Naive B cell (primary cell): ENCODE results near the gene CELF5. TPM values are rescaled to one million over a fixed set of nuclear protein-coding genes. Genes with fewer than 3 reads are reported as not detected.
"Not testable (repeated sequence)": the region's sequence is repeated elsewhere in the genome, so short reads cannot be mapped to it uniquely, and the experiment has no call there.

Experiments
- ATAC-seq, 2 donors: fragments of 150-1000 bp; cut with Tn5 transposase; 2 replicates each; pipeline ENCODE4 v1.10.0; 2021; ENCODE audit warnings: low read depth in 2 of 2, mild to moderate bottlenecking in 2 of 2, moderate library complexity in 2 of 2
- DNase-seq: peaks from one replicate; pipeline ENCODE4 v3.0.0; 2022
- H3K27ac Mint-ChIP-seq, 6 donors: one replicate each; pipeline ENCODE4 v1.8.0; 2020 to 2022; ENCODE audit warnings: mild to moderate bottlenecking in 6 of 6, mixed read lengths in 6 of 6, moderate library complexity in 5 of 6, inconsistent platforms in 2 of 6
- H3K27me3 Mint-ChIP-seq, 3 donors: one replicate each; pipeline ENCODE4 v1.8.0; 2021 to 2022; ENCODE audit warnings: mixed read lengths in 3 of 3, mild to moderate bottlenecking in 1 of 3
- H3K36me3 Mint-ChIP-seq, 2 donors: one replicate each; pipeline ENCODE4 v1.8.0; 2020 to 2022; ENCODE audit warnings: mixed read lengths in 2 of 2, inconsistent platforms in 1 of 2, mild to moderate bottlenecking in 1 of 2
- H3K4me1 Mint-ChIP-seq, 3 donors: one replicate each; pipeline ENCODE4 v1.8.0; 2020 to 2022; ENCODE audit warnings: mixed read lengths in 3 of 3, inconsistent platforms in 1 of 3, mild to moderate bottlenecking in 1 of 3, moderate library complexity in 1 of 3
- H3K4me3 Mint-ChIP-seq, 8 donors: one replicate each; pipeline ENCODE4 v1.8.0; 2020 to 2022; ENCODE audit warnings: mild to moderate bottlenecking in 8 of 8, mixed read lengths in 8 of 8, moderate library complexity in 8 of 8, inconsistent platforms in 2 of 8
- H3K9me3 Mint-ChIP-seq, 7 donors: one replicate each; pipeline ENCODE4 v1.8.0; 2020 to 2022; ENCODE audit warnings: mixed read lengths in 7 of 7, mild to moderate bottlenecking in 5 of 7, inconsistent platforms in 2 of 7, moderate library complexity in 1 of 7
- polyA plus RNA-seq, 6 donors: library from polyadenylated mRNA; unstranded; fragments of 300-500 nt; fragmentation: Illumina TruSeq; gene quantifications; one replicate each; pipeline ENCODE4 v1.2.3, GENCODE V29; 2021; ENCODE audit warnings: low read depth in 6 of 6

CELF5 gene
- polyA plus RNA-seq, 6 donors from 2014 or later, result not detected

GRCh38 chr19:3324405-3324856 is 100.0 kb downstream of the CELF5 start:
- ATAC-seq, result peak; percentile 57 to 59
- H3K4me3 Mint-ChIP-seq, result peak overlapping the region in 1 of 8 donors; percentile 54

GRCh38 chr19:3325451-3325850 is 101.0 kb downstream of the CELF5 start:
- peaks cover 0 to 3% (median 0%) of the 10 kb centered on the region in 7 donors for H3K9me3 Mint-ChIP-seq
- peaks cover 4 to 34% (median 30%) of the 10 kb centered on the region in 3 donors for H3K27me3 Mint-ChIP-seq
- DNase-seq (no peak), ATAC-seq (no peak)
- H3K36me3 Mint-ChIP-seq, result no peaks in the 10 kb centered on the region
- no peak overlapping the region for H3K27ac Mint-ChIP-seq
- H3K4me1 Mint-ChIP-seq, result peaks cover 8 to 12% (median 10%) of the 10 kb centered on the region in 3 donors
- no peak overlapping the region for H3K4me3 Mint-ChIP-seq

More at GRCh38 chr19:3324405-3324856, 100.0 kb downstream of the CELF5 start:
- Mint-ChIP-seq H3K27me3 (peaks cover 4 to 42% (median 35%) of the 10 kb centered on the region in 3 donors), H3K9me3 (peaks cover 0 to 3% (median 0%) of the 10 kb centered on the region in 7 donors), H3K36me3 (no peaks in the 10 kb centered on the region), H3K27ac (peak overlapping the region in 2 of 6 donors; percentile 11 to 76), H3K4me1 (peaks cover 8 to 17% (median 10%) of the 10 kb centered on the region in 3 donors)
- peak; percentile 37 for DNase-seq

DNA sequence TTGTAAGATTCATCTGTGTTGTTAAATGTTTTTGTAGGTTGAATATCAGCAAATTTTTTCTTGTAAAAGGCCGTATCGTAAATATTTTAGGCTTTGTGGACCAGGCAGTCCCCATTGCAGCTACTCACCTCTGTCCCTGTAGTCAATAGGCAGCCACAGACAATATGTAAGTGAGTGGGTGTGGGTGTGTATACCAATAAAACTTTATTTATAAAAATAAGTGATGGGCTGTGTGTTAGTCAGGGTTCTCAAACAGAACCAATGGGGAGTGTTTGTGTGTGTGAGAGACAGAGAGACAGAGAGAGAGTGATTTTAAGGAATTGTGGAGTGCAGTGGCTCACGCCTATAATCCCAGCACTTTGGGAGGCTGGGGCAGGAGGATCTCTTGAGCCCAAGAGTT is 104.3 kb downstream of the CELF5 start:
- Mint-ChIP-seq H3K9me3 (peaks cover 0 to 2% (median 0%) of the 10 kb centered on the region in 7 donors), H3K36me3 (no peaks in the 10 kb centered on the region), H3K27ac (no peak overlapping the region), H3K4me1 (peaks cover 0 to 4% (median 0%) of the 10 kb centered on the region in 3 donors), H3K27me3 (peaks cover 4 to 8% (median 5%) of the 10 kb centered on the region in 3 donors), H3K4me3 (no peak overlapping the region)
- DNase-seq (no peak), ATAC-seq (no peak)

- H3K4me1 Mint-ChIP-seq, result peaks cover 0 to 8% (median 0%) of the 10 kb centered on the region in 3 donors
- no peak overlapping the region for H3K27ac Mint-ChIP-seq
- no peaks in the 10 kb centered on the region for H3K36me3 Mint-ChIP-seq
- peaks cover 0 to 8% (median 8%) of the 10 kb centered on the region in 3 donors for H3K27me3 Mint-ChIP-seq
- no peak for DNase-seq
- H3K4me3 Mint-ChIP-seq, result no peak overlapping the region
- no peaks in the 10 kb centered on the region for H3K9me3 Mint-ChIP-seq
- ATAC-seq, result no peak
These were observed 105.6 kb downstream of the CELF5 start for GRCh38 chr19:3330047-3330446.

DNA sequence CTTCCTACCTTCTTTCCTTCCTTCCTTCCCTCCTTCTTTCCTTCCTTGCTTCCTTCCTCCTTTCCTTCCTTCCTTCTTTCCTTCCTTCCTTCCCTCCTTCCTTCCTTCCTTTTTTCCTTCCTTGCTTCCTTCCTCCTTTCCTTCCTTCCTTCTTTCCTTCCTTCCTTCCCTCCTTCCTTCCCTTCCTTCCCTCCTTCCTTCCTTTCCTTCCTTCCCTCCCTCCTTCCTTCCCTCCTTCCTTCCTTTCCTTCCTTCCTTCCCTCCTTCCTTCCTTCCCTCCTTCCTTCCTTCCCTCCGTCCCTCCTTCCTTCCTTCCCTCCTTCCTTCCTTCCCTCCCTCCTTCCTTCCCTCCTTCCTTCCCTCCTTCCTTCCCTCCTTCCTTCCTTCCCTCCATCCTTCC is 107.8 kb downstream of the CELF5 start:
- DNase-seq, H3K4me1 Mint-ChIP-seq, H3K4me3 Mint-ChIP-seq, H3K27ac Mint-ChIP-seq, H3K9me3 Mint-ChIP-seq, H3K27me3 Mint-ChIP-seq, H3K36me3 Mint-ChIP-seq, ATAC-seq: not testable (repeated sequence)

GRCh38 chr19:3333020-3333583 is 108.6 kb downstream of the CELF5 start:
- ATAC-seq, result no peak
- Mint-ChIP-seq H3K4me1 (peaks cover 0 to 4% (median 0%) of the 10 kb centered on the region in 3 donors), H3K27ac (peak overlapping the region in 3 of 6 donors; percentile 65 to 86 (median 69)), H3K36me3 (no peaks in the 10 kb centered on the region), H3K27me3 (peaks cover 0 to 8% (median 6%) of the 10 kb centered on the region in 3 donors), H3K4me3 (peak overlapping the region in 1 of 8 donors; percentile 70), H3K9me3 (no peaks in the 10 kb centered on the region)
- DNase-seq, result no peak

DNA sequence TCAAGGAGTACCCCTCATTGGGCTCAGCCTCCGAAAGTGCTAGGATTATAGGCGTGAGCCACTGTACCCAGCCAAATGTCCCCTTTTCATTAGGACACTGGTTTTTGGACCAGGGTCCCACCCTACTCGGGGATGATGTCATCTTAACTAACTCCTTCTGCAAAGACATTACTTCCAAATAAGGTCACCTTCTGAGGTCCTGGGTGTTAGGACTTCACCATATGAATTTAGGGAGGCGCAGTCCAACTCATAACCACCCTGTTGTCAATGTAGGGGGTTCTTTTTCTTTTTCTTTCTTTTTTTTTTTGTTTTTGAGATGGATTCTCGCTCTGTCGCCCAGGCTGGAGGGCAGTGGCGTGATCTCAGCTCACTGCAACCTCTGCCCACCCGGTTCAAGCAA is 109.2 kb downstream of the CELF5 start:
- Mint-ChIP-seq H3K27me3 (peaks cover 0 to 8% (median 6%) of the 10 kb centered on the region in 3 donors), H3K9me3 (no peaks in the 10 kb centered on the region), H3K4me3 (no peak overlapping the region), H3K4me1 (peaks cover 2 to 6% (median 4%) of the 10 kb centered on the region in 3 donors), H3K36me3 (no peaks in the 10 kb centered on the region), H3K27ac (no peak overlapping the region)
- DNase-seq (no peak), ATAC-seq (no peak)

- H3K27ac Mint-ChIP-seq, result peak overlapping the region in 1 of 6 donors; percentile 40
- not testable (repeated sequence) for H3K9me3 Mint-ChIP-seq, H3K4me1 Mint-ChIP-seq, DNase-seq, H3K36me3 Mint-ChIP-seq, H3K27me3 Mint-ChIP-seq, ATAC-seq, H3K4me3 Mint-ChIP-seq
These were observed 110.4 kb downstream of the CELF5 start for GRCh38 chr19:3334749-3335430.

DNA sequence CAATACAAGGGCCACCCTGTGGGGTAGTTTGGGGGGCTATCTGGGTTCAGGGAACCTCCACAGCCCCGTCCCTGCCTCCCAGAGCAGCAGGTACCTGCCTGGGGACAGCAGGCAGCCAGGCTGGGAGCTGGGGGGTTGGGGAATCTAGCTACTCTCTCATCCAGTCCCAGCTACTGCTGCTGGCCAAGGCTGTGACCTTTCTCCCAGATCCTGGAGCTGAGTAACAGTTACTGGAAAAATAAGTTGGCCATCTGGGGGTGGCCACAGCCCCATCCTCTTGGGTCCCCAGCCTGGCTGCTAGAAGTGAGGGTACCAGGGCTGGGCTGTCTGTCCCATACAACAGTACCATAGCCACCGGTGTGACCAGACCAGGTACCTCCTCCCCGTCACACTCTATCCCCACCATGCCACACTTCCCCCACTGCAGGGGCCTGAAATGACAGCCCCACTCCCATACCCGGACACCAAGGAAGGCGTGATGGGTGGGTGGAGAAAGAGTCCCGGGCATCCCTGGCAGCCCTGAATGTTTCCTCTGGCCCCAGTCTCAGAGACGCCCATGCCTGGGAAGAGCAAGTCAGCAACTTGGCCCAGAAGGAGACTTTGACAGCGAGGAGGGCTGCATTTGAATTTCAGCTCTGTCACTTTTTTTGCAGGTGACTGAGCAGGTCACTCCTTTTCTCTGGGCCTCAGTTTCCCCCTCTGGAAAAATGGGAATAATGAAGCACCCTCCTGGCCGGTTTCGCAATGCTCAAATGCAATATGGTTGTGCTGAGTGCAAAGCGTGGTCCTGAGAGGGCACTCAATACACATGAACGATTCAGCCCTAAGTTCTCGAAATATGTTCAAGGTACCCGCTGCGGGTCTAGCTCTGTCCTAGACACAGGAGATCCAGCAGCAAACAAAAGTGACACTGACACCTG is 111.2 kb downstream of the CELF5 start:
- Mint-ChIP-seq H3K4me1 (peaks cover 5 to 8% (median 7%) of the 10 kb centered on the region in 3 donors), H3K27me3 (peaks cover 0 to 8% (median 6%) of the 10 kb centered on the region in 3 donors), H3K36me3 (no peaks in the 10 kb centered on the region), H3K27ac (peak overlapping the region in 2 of 6 donors; percentile 61 to 65), H3K9me3 (no peaks in the 10 kb centered on the region), H3K4me3 (no peak overlapping the region)
- DNase-seq (no peak), ATAC-seq (no peak)

DNA sequence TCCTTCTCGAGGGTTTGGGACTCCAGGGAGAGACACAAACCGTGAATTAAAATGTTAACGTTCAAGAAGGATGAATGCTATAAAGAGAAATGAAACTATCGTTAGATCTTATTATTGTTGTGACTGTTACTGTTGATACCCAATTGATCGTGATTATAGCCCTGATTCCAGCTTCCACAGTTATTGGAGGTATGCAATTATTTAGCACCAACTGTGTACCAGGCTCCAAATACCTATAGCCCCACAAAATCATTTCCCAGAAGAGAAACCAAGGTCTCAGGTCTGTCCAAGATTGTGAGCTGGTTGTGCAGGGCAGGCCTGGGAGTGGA is 111.9 kb downstream of the CELF5 start:
- ATAC-seq, result no peak
- no peaks in the 10 kb centered on the region for H3K36me3 Mint-ChIP-seq
- peaks cover 0 to 8% (median 6%) of the 10 kb centered on the region in 3 donors for H3K27me3 Mint-ChIP-seq
- peak overlapping the region in 2 of 6 donors; percentile 64 to 65 for H3K27ac Mint-ChIP-seq
- DNase-seq, result no peak
- no peak overlapping the region for H3K4me3 Mint-ChIP-seq
- no peaks in the 10 kb centered on the region for H3K9me3 Mint-ChIP-seq
- H3K4me1 Mint-ChIP-seq, result peaks cover 5 to 8% (median 7%) of the 10 kb centered on the region in 3 donors

- Mint-ChIP-seq H3K36me3 (no peaks in the 10 kb centered on the region), H3K27me3 (peaks cover 0 to 8% (median 6%) of the 10 kb centered on the region in 3 donors), H3K27ac (no peak overlapping the region), H3K4me3 (no peak overlapping the region), H3K9me3 (no peaks in the 10 kb centered on the region), H3K4me1 (peaks cover 5 to 8% (median 7%) of the 10 kb centered on the region in 3 donors)
- ATAC-seq (no peak), DNase-seq (no peak)
These were observed 112.4 kb downstream of the CELF5 start for GRCh38 chr19:3336680-3337523.

DNA sequence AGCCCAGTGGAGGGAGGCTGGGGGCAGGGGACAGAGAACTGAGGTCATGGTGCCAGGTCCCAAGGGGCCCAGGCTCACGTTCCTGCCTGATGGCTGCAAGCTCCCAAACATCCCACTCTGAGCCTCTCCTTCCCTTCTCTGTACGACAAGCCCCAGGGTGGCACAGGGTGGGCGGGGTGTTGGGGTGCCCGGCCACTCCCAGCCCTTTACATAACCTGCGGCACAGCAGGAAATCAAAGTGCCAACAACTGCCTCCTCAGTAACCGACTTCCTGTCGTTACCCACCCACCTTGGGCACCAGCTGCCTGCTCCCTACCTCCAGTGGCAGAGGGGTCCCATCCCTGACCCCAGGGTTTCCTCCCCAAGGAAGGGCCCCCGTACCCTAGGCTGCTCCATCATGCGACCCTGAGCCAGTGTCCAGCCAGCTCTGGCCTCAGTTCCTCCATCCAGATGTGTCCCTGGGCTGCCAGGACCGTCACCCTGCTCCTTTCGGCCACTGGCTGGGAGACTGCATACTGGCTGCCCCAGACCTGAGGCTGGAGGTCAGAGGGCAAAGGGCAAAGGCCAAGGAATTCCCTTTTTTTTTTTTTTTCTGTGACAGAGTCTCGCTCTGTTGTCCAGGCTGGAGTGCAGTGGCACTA is 114.2 kb downstream of the CELF5 start:
- peak overlapping the region in 2 of 8 donors; percentile 15 to 62 for H3K4me3 Mint-ChIP-seq
- H3K27me3 Mint-ChIP-seq, result peaks cover 0 to 8% (median 6%) of the 10 kb centered on the region in 3 donors
- H3K27ac Mint-ChIP-seq, result no peak overlapping the region
- no peaks in the 10 kb centered on the region for H3K36me3 Mint-ChIP-seq
- H3K4me1 Mint-ChIP-seq, result peaks cover 5 to 8% (median 7%) of the 10 kb centered on the region in 3 donors
- ATAC-seq (peak; percentile 61 to 73), DNase-seq (no peak)
- no peaks in the 10 kb centered on the region for H3K9me3 Mint-ChIP-seq
